ENCODE results near the gene COL28A1.

- no peak for TF ChIP-seq CTCF (optimal IDR thresholded peaks at IDR 0.05 in 1 of 3, IDR thresholded peaks at IDR 0.05 in 1 of 3, conservative IDR thresholded peaks at IDR 0.05 in 1 of 3; ENCODE audit: extremely low read depth in 1 of 3, insufficient read depth in 2 of 3, low read length in 3 of 3)
- no peak for TF ChIP-seq EZH2 (IDR thresholded peaks at IDR 0.05; ENCODE audit: low read length)
Observed at GRCh38 chr7:7519056-7519455, 16.6 kb downstream of the COL28A1 start.
